GF-D8 (cell line): Measurements from ENCODE around the gene PIEZO2.

Experiments used
- DNase-seq: peaks from one replicate; lab custom pipeline; 2025; lab: John Stamatoyannopoulos, UW

PIEZO2 gene

GRCh38 chr18:11027862-11028261 is 121.5 kb downstream of the PIEZO2 start:
- DNase-seq, result no peak

GRCh38 chr18:11025671-11026070 is 123.7 kb downstream of the PIEZO2 start:
- no peak for DNase-seq

GRCh38 chr18:11024928-11025669 is 124.3 kb downstream of the PIEZO2 start:
- DNase-seq, result no peak

GRCh38 chr18:11021477-11021876 is 127.9 kb downstream of the PIEZO2 start:
- DNase-seq, result no peak

GRCh38 chr18:11020877-11021414 is 128.4 kb downstream of the PIEZO2 start:
- no peak for DNase-seq

- no peak for DNase-seq
These were observed 129.1 kb downstream of the PIEZO2 start for GRCh38 chr18:11020161-11020853.

GRCh38 chr18:11019295-11020105 is 129.9 kb downstream of the PIEZO2 start:
- no peak for DNase-seq

- DNase-seq, result no peak
These were observed 139.5 kb downstream of the PIEZO2 start for GRCh38 chr18:11009869-11010268.

GRCh38 chr18:11009147-11009546 is 140.2 kb downstream of the PIEZO2 start:
- no peak for DNase-seq

- DNase-seq, result no peak
These were observed 140.9 kb downstream of the PIEZO2 start for GRCh38 chr18:11008505-11008904.

- no peak for DNase-seq
These were observed 143.8 kb downstream of the PIEZO2 start for GRCh38 chr18:11005528-11005927.

GRCh38 chr18:11004951-11005350 is 144.4 kb downstream of the PIEZO2 start:
- DNase-seq, result no peak

- DNase-seq, result no peak
These were observed 145.1 kb downstream of the PIEZO2 start for GRCh38 chr18:11004294-11004693.

GRCh38 chr18:11002796-11003195 is 146.6 kb downstream of the PIEZO2 start:
- no peak for DNase-seq

- no peak for DNase-seq
These were observed 147.1 kb downstream of the PIEZO2 start for GRCh38 chr18:11002277-11002676.

- no peak for DNase-seq
These were observed 149.3 kb downstream of the PIEZO2 start for GRCh38 chr18:11000071-11000470.

- DNase-seq, result no peak
These were observed 151.5 kb downstream of the PIEZO2 start for GRCh38 chr18:10997885-10998284.

GRCh38 chr18:10995550-10995949 is 153.8 kb downstream of the PIEZO2 start:
- peak; percentile 67 for DNase-seq

- DNase-seq, result no peak
These were observed 159.9 kb downstream of the PIEZO2 start for GRCh38 chr18:10989486-10989885.

GRCh38 chr18:10985689-10986088 is 163.7 kb downstream of the PIEZO2 start:
- no peak for DNase-seq

- no peak for DNase-seq
These were observed 170.0 kb downstream of the PIEZO2 start for GRCh38 chr18:10979411-10979810.

GRCh38 chr18:10977042-10977441 is 172.3 kb downstream of the PIEZO2 start:
- no peak for DNase-seq
